Body of pancreas (tissue), 4 donors: Measurements from ENCODE around the gene SELENOF.

Experiments
- CTCF ChIP-seq, 7 experiments: fragments of 450-650 bp in 4 of 7; fragments of 200-600 bp in 3 of 7; sonication (generic) in 3 of 7; IDR thresholded peaks; one replicate each; pipeline ENCODE4 v1.5.1; 2016 to 2019; ENCODE audit warnings: antibody characterized with exemption in 7 of 7
- POLR2A ChIP-seq, 3 donors: fragments of 450-650 bp; IDR thresholded peaks; one replicate each; pipeline ENCODE4 v1.6.1; 2016; ENCODE audit warnings: antibody characterized with exemption in 3 of 3, mild to moderate bottlenecking in 2 of 3

GRCh38 chr1:86829321-86829720, 84.6 kb downstream of the SELENOF start:
- TF ChIP-seq POLR2A (IDR thresholded peaks at IDR 0.05): no peak
- TF ChIP-seq CTCF (IDR thresholded peaks at IDR 0.05): no peak
